Activated gamma-delta T cell treated with Interleukin-2 at 50 U/mL for 16 hours (primary cell): Measurements from ENCODE around the gene FAM72C.
"Not testable (repeated sequence)": the region's sequence is repeated elsewhere in the genome, so short reads cannot be mapped to it uniquely, and the experiment has no call there.

Experiments
- DNase-seq: peaks from one replicate; pipeline ENCODE4 v3.0.0-alpha.2; 2020

The FAM72C gene

DNA sequence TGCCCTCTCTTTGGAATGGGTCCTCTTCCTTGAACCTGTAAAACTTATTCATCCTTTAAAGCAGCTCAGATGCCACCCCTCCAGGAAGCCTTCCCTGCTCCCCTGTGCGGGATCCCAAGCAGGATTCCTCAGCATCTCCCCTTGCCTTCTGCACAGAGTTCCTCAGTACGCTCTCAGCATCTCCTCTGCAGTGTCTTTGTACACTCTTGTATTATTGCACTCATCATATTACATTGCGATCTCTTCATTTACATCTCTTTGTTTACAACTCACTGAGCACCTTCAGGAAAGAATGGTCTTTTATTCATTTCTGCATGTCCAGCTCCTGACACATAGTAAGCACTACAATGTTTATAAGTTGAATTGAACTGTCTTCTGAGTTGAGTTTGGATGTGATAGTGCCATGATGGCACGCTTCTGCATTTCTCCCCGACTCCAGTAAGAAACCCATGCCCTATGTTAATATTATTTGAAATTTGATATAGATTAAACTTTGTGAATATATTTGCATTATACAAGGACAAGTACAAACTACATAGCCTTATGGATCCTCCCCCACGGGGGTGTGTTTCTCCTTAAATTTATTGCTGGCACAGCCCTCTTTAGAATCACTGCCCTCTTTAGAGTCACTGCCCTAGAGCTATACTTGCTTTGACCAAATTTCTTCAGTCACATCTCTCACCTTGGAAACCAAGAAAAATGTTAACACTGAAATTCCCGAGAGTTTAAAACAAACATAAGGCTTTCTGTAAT is 13.1 kb upstream of the FAM72C start:
- DNase-seq: not testable (repeated sequence)

GRCh38 chr1:143974416-143974815 is 2.6 kb upstream of the FAM72C start:
- not testable (repeated sequence) for DNase-seq

DNA sequence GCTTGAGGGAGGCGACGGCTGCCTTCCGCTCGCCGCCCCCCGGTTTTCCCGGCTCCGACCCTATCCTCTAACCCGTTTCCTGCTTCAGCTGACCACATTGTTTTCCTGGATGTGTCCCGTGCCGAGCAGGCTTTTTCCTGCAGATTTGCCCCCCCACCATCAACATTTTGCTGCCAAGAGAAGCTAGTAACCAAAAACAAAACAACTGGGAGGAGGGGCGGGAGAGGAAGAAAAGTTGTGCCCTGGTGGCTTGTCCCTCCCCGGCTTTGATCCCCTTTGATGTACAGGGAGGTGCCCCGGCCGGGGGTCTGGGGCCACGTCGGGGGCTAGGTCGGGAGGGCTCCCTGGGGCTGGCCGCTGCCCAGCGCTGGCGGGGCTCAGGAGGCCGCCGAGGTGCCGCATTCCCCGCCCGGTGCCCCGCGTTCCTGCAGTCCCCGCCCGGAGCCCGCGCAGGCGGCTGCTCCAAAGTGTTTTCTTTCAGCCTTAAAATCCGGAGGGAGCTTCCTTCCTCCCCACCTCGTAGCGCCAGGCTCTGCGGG is 2.2 kb upstream of the FAM72C start:
- not testable (repeated sequence) for DNase-seq

- not testable (repeated sequence) for DNase-seq
Measured at GRCh38 chr1:143972753-143973326, 1.1 kb upstream of the FAM72C start.

GRCh38 chr1:143965860-143966259 is 5.9 kb downstream of the FAM72C start:
- DNase-seq: not testable (repeated sequence)

DNA sequence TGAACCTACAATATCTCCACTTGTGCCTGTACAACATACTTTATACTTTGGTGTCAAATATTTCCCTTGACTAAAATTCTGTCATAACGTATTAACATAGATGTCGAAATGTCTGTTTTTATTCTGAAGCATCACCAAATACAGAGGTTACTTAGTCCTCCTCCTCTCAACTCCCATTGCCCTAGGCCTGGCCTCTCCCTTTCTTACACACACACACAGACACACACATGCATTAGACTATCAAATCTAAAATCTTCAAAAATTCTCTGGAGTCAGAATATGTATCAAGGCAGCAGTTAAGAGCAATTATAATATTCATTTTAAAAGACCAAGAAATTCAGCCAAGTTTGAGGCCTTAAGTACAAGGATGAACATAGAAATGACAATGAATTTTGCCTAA is 7.5 kb downstream of the FAM72C start:
- not testable (repeated sequence) for DNase-seq

GRCh38 chr1:143955930-143956329 is 15.9 kb downstream of the FAM72C start:
- not testable (repeated sequence) for DNase-seq

GRCh38 chr1:143952913-143953312 is 18.9 kb downstream of the FAM72C start:
- not testable (repeated sequence) for DNase-seq

DNA sequence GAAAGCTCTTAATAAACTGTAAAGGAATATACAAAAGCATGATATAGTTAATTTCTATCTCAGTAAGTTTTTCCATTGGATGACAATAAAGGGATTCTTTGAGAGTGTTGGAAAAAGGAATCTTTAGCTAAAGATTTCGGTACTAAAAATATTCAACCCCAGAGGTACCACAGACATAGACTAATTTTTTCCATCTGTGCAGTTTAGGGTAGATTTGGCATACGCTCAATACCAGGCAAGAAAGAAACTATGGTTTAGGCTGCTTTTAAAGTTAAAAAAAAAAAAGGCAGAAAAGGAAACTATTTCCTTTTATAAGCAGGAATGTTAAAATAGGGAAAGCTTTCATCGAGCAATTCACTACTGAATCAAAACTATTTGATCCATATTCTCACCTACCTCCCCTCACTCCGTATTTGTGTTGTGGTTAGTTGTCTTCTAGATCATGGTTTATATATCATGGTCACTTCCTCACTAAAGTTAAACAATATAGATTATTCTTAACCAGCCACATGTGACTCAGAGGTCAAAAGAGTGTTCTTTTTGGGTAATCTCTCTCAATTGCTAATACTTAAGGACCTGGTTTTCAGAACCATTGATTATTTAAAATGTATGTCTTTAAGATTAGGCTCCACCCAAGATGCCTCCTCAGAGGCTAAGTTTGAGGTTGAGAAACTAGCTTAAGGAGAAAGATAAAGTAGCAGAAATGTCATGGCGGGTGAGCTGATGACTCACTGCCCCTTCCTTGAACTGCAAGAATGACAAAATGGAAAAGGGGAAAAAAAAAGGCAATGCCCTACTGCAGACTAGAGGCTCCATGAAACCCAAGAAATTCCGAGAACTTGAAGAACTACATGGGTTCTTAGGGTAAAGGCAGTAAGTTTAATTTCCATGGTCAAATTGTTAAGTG is 20.0 kb downstream of the FAM72C start:
- DNase-seq: not testable (repeated sequence)

- DNase-seq: not testable (repeated sequence)
Measured at GRCh38 chr1:143947749-143948148, 24.0 kb downstream of the FAM72C start.

- not testable (repeated sequence) for DNase-seq
Measured at GRCh38 chr1:143945253-143945652, 26.5 kb downstream of the FAM72C start.

- not testable (repeated sequence) for DNase-seq
Measured at GRCh38 chr1:143944576-143945240, 27.1 kb downstream of the FAM72C start.

- DNase-seq: not testable (repeated sequence)
Measured at GRCh38 chr1:143943319-143943978, 28.3 kb downstream of the FAM72C start.

GRCh38 chr1:143942238-143942860 is 29.4 kb downstream of the FAM72C start:
- DNase-seq: not testable (repeated sequence)

- DNase-seq: not testable (repeated sequence)
Measured at GRCh38 chr1:143939666-143940065, 32.1 kb downstream of the FAM72C start.

DNA sequence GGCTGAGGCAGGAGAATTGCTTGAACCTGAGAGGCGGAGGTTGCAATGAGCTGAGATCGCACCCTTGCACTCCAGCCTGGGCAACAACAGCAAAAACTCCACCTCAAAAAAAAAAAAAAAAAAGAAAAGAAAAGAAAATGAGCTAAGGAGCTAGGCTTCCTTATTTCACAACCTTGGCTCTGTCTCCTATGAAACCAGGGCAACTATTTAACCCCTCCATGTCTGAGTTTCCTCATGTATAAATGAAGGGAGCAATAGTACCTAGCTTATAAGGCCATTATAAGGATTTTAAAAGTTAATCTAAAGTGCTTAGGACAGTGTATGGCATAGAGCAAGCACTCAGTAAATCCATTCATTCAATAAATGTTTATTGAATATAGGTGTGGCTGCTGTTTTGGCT is 32.9 kb downstream of the FAM72C start:
- DNase-seq: not testable (repeated sequence)

DNA sequence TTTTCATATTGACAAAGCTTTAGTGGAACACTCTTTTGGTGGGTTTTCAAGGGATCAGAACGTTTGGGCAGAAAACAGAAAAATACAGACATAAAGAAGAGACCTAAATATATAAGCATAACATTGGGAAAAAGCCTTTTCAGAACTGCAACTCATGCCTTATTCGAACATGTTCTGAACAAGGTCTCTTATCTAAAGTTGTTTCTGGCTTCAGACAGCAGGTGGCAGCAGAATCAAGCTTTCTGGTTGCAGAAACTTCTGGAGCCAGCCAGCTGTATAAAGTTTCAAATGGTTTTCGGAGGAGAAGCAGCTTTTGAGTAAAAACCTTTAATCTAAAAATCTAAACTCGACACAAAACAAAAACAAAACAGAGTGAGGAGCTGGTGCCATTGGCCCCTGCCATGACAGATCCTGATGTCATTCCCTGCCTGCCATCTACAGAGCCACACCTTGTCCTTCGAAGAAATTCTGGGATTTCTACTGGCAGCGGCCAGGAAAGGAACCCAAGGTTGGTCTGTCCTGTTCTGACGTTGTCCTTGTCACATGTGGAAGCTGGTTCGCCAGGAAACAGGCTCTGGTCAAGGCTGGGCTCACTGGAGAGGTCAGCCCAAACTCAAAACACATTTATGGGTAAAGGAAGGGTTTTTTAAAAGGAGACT is 35.2 kb downstream of the FAM72C start:
- DNase-seq: peak; percentile 45

GRCh38 chr1:143919127-143919526 is 52.7 kb downstream of the FAM72C start:
- not testable (repeated sequence) for DNase-seq

- DNase-seq: not testable (repeated sequence)
Measured at GRCh38 chr1:143918552-143918951, 53.2 kb downstream of the FAM72C start.

GRCh38 chr1:143913705-143914104 is 58.1 kb downstream of the FAM72C start:
- not testable (repeated sequence) for DNase-seq
